ENCODE results near the gene STK25. TPM values are rescaled to one million over a fixed set of nuclear protein-coding genes. Genes with fewer than 3 reads are reported as not detected.
A peak's percentile ranks its signal among the peaks of the same experiment; 100 is the strongest.
"Not testable (repeated sequence)": the region's sequence is repeated elsewhere in the genome, so short reads cannot be mapped to it uniquely, and the experiment has no call there.

The STK25 gene
- total RNA-seq, 1 experiment from 2014 or later = 443 TPM

GRCh38 chr2:241507430-241508239, 749 bp downstream of the STK25 start:
- Histone ChIP-seq H3K27me3 (ENCODE audit: control insufficient read depth, insufficient read depth, low read length) (peaks cover 4% of the 10 kb centered on the region), H3K36me3 (replicated peaks; ENCODE audit: control insufficient read depth, insufficient read depth, low read length) (no peaks in the 10 kb centered on the region)
- peak; percentile 82 for DNase-seq

GRCh38 chr2:241506793-241507429, 1.5 kb downstream of the STK25 start:
- Histone ChIP-seq H3K4me3 (ENCODE audit: insufficient read depth, low read depth, low read length) (peak overlapping the region; percentile 89), H3K27me3 (ENCODE audit: control insufficient read depth, insufficient read depth, low read length) (peaks cover 4% of the 10 kb centered on the region), H3K36me3 (replicated peaks; ENCODE audit: control insufficient read depth, insufficient read depth, low read length) (no peaks in the 10 kb centered on the region)
- DNase-seq = no peak

More at GRCh38 chr2:241507430-241508239, 749 bp downstream of the STK25 start:
- H3K4me3 ChIP-seq (ENCODE audit: insufficient read depth, low read depth, low read length) = peak overlapping the region; percentile 89

- not testable (repeated sequence) for H3K4me3 ChIP-seq (ENCODE audit: insufficient read depth, low read depth, low read length); DNase-seq; H3K36me3 ChIP-seq (replicated peaks; ENCODE audit: control insufficient read depth, insufficient read depth, low read length)
Measured at GRCh38 chr2:241506317-241506716, 2.1 kb downstream of the STK25 start.

GRCh38 chr2:241505781-241506201, 2.6 kb downstream of the STK25 start:
- no peak overlapping the region for H3K4me3 ChIP-seq (ENCODE audit: insufficient read depth, low read depth, low read length)
- peak; percentile 61 for DNase-seq
- H3K36me3 ChIP-seq (replicated peaks; ENCODE audit: control insufficient read depth, insufficient read depth, low read length) = peaks cover 4% of the 10 kb centered on the region
- H3K27me3 ChIP-seq (ENCODE audit: control insufficient read depth, insufficient read depth, low read length) = peaks cover 4% of the 10 kb centered on the region

More at GRCh38 chr2:241506317-241506716, 2.1 kb downstream of the STK25 start:
- H3K27me3 ChIP-seq (ENCODE audit: control insufficient read depth, insufficient read depth, low read length) = not testable (repeated sequence)

- Histone ChIP-seq H3K4me3 (ENCODE audit: insufficient read depth, low read depth, low read length) (no peak overlapping the region), H3K36me3 (replicated peaks; ENCODE audit: control insufficient read depth, insufficient read depth, low read length) (peaks cover 5% of the 10 kb centered on the region), H3K27me3 (ENCODE audit: control insufficient read depth, insufficient read depth, low read length) (peaks cover 4% of the 10 kb centered on the region)
- DNase-seq = no peak
Measured at GRCh38 chr2:241505086-241505780, 3.2 kb downstream of the STK25 start.

GRCh38 chr2:241503776-241504392, 4.5 kb downstream of the STK25 start:
- Histone ChIP-seq H3K4me3 (ENCODE audit: insufficient read depth, low read depth, low read length) (no peak overlapping the region), H3K27me3 (ENCODE audit: control insufficient read depth, insufficient read depth, low read length) (peaks cover 1% of the 10 kb centered on the region; the same call in 1 of the 2 replicates), H3K36me3 (replicated peaks; ENCODE audit: control insufficient read depth, insufficient read depth, low read length) (peaks cover 12% of the 10 kb centered on the region)
- DNase-seq = peak; percentile 44

GRCh38 chr2:241502281-241502680, 6.1 kb downstream of the STK25 start:
- Histone ChIP-seq H3K27me3 (ENCODE audit: control insufficient read depth, insufficient read depth, low read length) (no peaks in the 10 kb centered on the region), H3K4me3 (ENCODE audit: insufficient read depth, low read depth, low read length) (no peak overlapping the region), H3K36me3 (replicated peaks; ENCODE audit: control insufficient read depth, insufficient read depth, low read length) (peaks cover 16% of the 10 kb centered on the region)
- no peak for DNase-seq

- Histone ChIP-seq H3K36me3 (replicated peaks; ENCODE audit: control insufficient read depth, insufficient read depth, low read length) (peaks cover 17% of the 10 kb centered on the region), H3K4me3 (ENCODE audit: insufficient read depth, low read depth, low read length) (no peak overlapping the region), H3K27me3 (ENCODE audit: control insufficient read depth, insufficient read depth, low read length) (no peaks in the 10 kb centered on the region)
- DNase-seq = no peak
Measured at GRCh38 chr2:241501551-241501950, 6.8 kb downstream of the STK25 start.

DNA sequence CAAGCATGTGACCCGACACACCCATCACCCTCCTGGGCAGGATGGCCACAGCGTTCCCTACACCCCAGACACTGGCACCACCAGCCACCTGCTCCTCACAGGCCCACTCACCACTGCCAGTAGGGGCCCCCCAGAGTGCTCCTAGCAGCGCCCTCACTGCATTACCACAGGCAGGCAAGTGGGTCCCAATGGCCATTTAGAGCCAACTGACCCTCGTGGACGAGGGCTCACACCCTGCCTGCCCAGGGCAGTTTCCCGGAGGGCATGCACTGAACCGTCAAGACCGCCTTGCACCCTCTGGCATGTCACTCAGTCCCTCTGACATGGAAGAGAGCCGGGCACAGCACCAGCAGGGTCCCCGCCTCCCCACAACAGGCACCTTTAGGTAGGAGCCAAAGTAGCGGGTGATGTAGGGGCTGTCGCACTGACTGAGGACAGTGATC, 7.3 kb downstream of the STK25 start:
- no peak for DNase-seq
- Histone ChIP-seq H3K4me3 (ENCODE audit: insufficient read depth, low read depth, low read length) (no peak overlapping the region), H3K36me3 (replicated peaks; ENCODE audit: control insufficient read depth, insufficient read depth, low read length) (peaks cover 19% of the 10 kb centered on the region), H3K27me3 (ENCODE audit: control insufficient read depth, insufficient read depth, low read length) (no peaks in the 10 kb centered on the region)

DNA sequence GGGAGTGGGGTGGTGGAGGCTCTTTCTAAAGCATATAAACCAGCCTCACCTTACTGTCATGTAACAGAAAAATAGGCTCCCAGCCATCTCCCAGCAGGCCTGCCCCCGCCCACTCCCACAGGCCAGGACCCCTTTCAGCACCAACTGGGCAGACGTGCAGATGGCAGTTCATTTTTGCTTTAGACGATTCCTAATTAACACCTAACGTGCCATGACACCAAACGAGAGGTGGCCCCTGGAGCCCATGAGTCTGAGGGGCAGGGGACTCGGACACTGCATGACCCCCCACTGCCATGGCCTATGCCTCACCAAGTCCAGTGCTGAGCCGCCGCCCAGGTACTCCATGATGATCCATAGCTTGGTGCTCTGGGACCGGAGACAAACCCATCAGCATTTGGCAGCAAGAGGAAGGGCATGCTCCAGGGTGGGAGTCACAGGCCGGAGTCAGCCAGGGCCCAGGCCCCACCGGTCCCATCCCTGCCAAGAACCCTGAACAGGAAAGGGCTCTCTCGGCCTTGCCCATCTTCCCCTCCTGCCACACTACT, 7.9 kb downstream of the STK25 start:
- Histone ChIP-seq H3K36me3 (replicated peaks; ENCODE audit: control insufficient read depth, insufficient read depth, low read length) (peaks cover 22% of the 10 kb centered on the region), H3K4me3 (ENCODE audit: insufficient read depth, low read depth, low read length) (no peak overlapping the region), H3K27me3 (ENCODE audit: control insufficient read depth, insufficient read depth, low read length) (no peaks in the 10 kb centered on the region)
- no peak for DNase-seq

DNA sequence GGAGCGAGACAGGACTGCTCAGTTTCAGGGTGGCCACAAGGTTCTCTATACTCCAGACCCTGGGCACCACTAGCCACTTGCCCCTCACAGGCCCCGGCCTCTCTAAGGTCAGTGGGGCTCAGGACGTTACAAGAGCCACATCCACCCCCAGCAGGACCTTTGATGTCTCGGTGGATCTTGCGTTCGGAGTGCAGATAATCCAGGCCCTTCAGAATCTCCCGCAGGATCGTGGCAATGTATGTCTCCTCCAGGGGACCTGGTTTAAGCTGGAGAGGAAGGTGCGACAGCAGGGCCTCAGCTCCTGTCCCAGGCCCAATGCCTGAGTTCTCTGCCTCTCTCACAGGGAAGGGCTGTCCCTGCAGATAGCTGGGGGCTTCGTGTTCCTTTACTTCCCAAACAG, 8.4 kb downstream of the STK25 start:
- no peaks in the 10 kb centered on the region for H3K27me3 ChIP-seq (ENCODE audit: control insufficient read depth, insufficient read depth, low read length)
- peak; percentile 43 for DNase-seq
- H3K4me3 ChIP-seq (ENCODE audit: insufficient read depth, low read depth, low read length) = no peak overlapping the region
- H3K36me3 ChIP-seq (replicated peaks; ENCODE audit: control insufficient read depth, insufficient read depth, low read length) = peaks cover 24% of the 10 kb centered on the region

DNA sequence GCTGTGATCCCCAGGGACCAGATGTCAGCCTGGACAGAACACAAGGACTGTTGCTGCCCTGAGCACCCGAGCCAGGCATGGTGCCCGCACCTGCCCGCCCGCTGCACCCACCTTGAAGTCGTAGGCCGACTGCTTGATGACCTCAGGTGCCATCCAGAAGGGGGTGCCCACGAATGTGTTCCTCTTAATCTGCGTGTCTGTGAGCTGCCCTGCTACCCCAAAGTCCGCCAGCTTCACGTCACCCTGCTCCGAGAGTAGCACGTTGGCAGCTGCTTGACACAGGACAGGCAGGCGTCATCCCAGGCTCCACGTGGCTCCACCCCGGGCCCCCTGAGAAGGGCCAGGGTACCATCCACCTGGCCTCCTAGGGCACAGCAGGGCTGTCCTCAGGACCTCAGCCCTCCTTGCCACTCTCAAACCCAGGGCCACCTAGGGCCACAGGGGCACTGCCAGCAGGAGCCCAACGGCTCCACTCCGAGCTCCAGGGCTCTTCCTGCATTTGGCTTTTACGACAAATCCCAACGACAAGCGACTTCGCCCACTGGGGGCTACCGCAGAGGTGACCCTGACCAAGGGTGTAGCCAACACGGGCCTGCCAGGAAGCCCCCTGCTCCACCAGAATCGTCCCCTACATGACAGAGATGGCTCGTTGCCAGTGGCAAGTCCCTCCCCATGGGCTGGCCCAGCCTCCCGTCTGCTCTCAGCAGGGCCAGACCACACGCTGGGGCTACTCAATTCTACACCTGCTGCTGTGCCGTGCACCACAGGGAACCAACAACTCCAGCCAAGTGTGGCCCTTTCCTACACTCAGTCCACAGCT, 9.0 kb downstream of the STK25 start:
- Histone ChIP-seq H3K27me3 (ENCODE audit: control insufficient read depth, insufficient read depth, low read length) (no peaks in the 10 kb centered on the region), H3K36me3 (replicated peaks; ENCODE audit: control insufficient read depth, insufficient read depth, low read length) (peaks cover 25% of the 10 kb centered on the region), H3K4me3 (ENCODE audit: insufficient read depth, low read depth, low read length) (no peak overlapping the region)
- DNase-seq = peak; percentile 56
